CD4-positive, alpha-beta T cell treated with Interleukin-6 for 4 hours (primary cell): ENCODE results near the gene RADX.
A peak's percentile ranks its signal among the peaks of the same experiment; 100 is the strongest.
"Not testable (repeated sequence)": the region's sequence is repeated elsewhere in the genome, so short reads cannot be mapped to it uniquely, and the experiment has no call there.

Source experiments
- DNase-seq: peaks from one replicate; pipeline ENCODE4 v3.0.0-alpha.2; 2020; ENCODE audit warnings: mixed read lengths

Gene RADX

GRCh38 chrX:106611679-106612392, at the start of gene RADX:
Gene RADX, plus strand, starts transcription at chrX:106611978. Its CDS starts 103 bp downstream, at chrX:106612081.
- DNase-seq = peak; percentile 89

- DNase-seq = no peak
Observed at GRCh38 chrX:106564986-106565385, 46.8 kb upstream of the RADX start.

- no peak for DNase-seq
Observed at GRCh38 chrX:106566362-106566761, 45.4 kb upstream of the RADX start.

- no peak for DNase-seq
Observed at GRCh38 chrX:106581856-106582255, 29.9 kb upstream of the RADX start.

- DNase-seq = no peak
Observed at GRCh38 chrX:106585478-106585877, 26.3 kb upstream of the RADX start.

- DNase-seq = no peak
Observed at GRCh38 chrX:106588801-106589200, 23.0 kb upstream of the RADX start.

GRCh38 chrX:106599411-106599810, 12.4 kb upstream of the RADX start:
- no peak for DNase-seq

- DNase-seq = no peak
Observed at GRCh38 chrX:106606571-106606970, 5.2 kb upstream of the RADX start.

- peak; percentile 12 for DNase-seq
Observed at GRCh38 chrX:106608016-106608415, 3.8 kb upstream of the RADX start.

- no peak for DNase-seq
Observed at GRCh38 chrX:106611317-106611678, 480 bp upstream of the RADX start.

- no peak for DNase-seq
Observed at GRCh38 chrX:106612393-106612763, 600 bp downstream of the RADX start.

GRCh38 chrX:106613277-106613676, 1.5 kb downstream of the RADX start:
- no peak for DNase-seq

- DNase-seq = no peak
Observed at GRCh38 chrX:106615041-106615440, 3.3 kb downstream of the RADX start.

GRCh38 chrX:106619797-106620196, 8.0 kb downstream of the RADX start:
- DNase-seq = no peak

GRCh38 chrX:106621836-106622235, 10.1 kb downstream of the RADX start:
- no peak for DNase-seq

- DNase-seq = no peak
Observed at GRCh38 chrX:106626789-106627188, 15.0 kb downstream of the RADX start.

GRCh38 chrX:106631615-106632014, 19.8 kb downstream of the RADX start:
- no peak for DNase-seq

- no peak for DNase-seq
Observed at GRCh38 chrX:106649523-106650428, 38.0 kb downstream of the RADX start.

- not testable (repeated sequence) for DNase-seq
Observed at GRCh38 chrX:106653625-106654024, 41.8 kb downstream of the RADX start.

GRCh38 chrX:106670631-106671030, 58.9 kb downstream of the RADX start:
- DNase-seq = no peak

GRCh38 chrX:106672527-106672926, 60.7 kb downstream of the RADX start:
- no peak for DNase-seq

- no peak for DNase-seq
Observed at GRCh38 chrX:106680716-106681115, 68.9 kb downstream of the RADX start.

- DNase-seq = no peak
Observed at GRCh38 chrX:106684207-106684606, 72.4 kb downstream of the RADX start.

GRCh38 chrX:106692425-106693065, 80.8 kb downstream of the RADX start:
- DNase-seq = no peak
